Transverse colon (tissue), 4 donors: ENCODE results near the gene CPM. TPM values are rescaled to one million over a fixed set of nuclear protein-coding genes. Genes with fewer than 3 reads are reported as not detected.

ENCODE experiments used
- DNase-seq: peaks from one replicate; pipeline ENCODE4 v3.0.0-alpha.2; 2019
- H3K27ac ChIP-seq, 4 donors: fragments of 200-600 bp; sonication (generic); 2 replicates each; pipeline ENCODE4 v1.5.1; 2016 to 2018; ENCODE audit warnings: inconsistent platforms in 4 of 4
- H3K27me3 ChIP-seq: fragments of 200-600 bp; sonication (generic); 2 replicates; pipeline ENCODE4 v1.5.1; 2017; ENCODE audit warnings: inconsistent platforms
- H3K36me3 ChIP-seq, 4 donors: fragments of 200-600 bp; sonication (generic); 2 replicates each; pipeline ENCODE4 v1.5.1; 2017 to 2019; ENCODE audit warnings: inconsistent platforms in 4 of 4
- H3K4me1 ChIP-seq, 4 donors: fragments of 200-600 bp; sonication (generic); 2 replicates each; pipeline ENCODE4 v1.5.1; 2017 to 2020; ENCODE audit warnings: inconsistent platforms in 4 of 4
- H3K4me3 ChIP-seq, 4 donors: fragments of 200-600 bp; sonication (generic); 1 replicate in 1 of 4; 2 replicates in 3 of 4; pipeline versions ENCODE4 v1.5.1 to v1.6.1; 2017 to 2019; ENCODE audit warnings: inconsistent platforms in 4 of 4
- H3K9me3 ChIP-seq, 2 donors: fragments of 200-600 bp; sonication (generic); 2 replicates each; pipeline ENCODE4 v1.5.1; 2017 to 2019; ENCODE audit warnings: inconsistent platforms in 2 of 2
- CTCF ChIP-seq, 5 experiments: fragments of 200-600 bp in 3 of 5; fragments of 450-650 bp in 2 of 5; sonication (generic) in 3 of 5; IDR thresholded peaks; 1 replicate in 2 of 5; 2 replicates in 3 of 5; pipeline ENCODE4 v1.5.1; 2016 to 2017; ENCODE audit warnings: antibody characterized with exemption in 5 of 5, inconsistent platforms in 3 of 5, mild to moderate bottlenecking in 2 of 5, moderate library complexity in 1 of 5
- EP300 ChIP-seq: sonication (generic); formaldehyde crosslinking; IDR thresholded peaks from one replicate; pipeline ENCODE4 v1.6.1; 2017; ENCODE audit warnings: antibody characterized with exemption, low read depth
- POLR2A ChIP-seq: fragments of 450-650 bp; IDR thresholded peaks from one replicate; pipeline ENCODE4 v1.6.1; 2016; ENCODE audit warnings: antibody characterized with exemption, mild to moderate bottlenecking, moderate library complexity
- POLR2AphosphoS5 ChIP-seq, 3 donors: sonication (generic); formaldehyde crosslinking; IDR thresholded peaks; one replicate each; pipeline ENCODE4 v1.6.1; 2016; ENCODE audit warnings: antibody characterized with exemption in 3 of 3
- WGBS, 2 donors: methylation state at CpG; one replicate each; pipeline ENCODE4 v1.1.5; 2018; ENCODE audit warnings: low coverage in 1 of 2; 5-methylcytosine and 5-hydroxymethylcytosine counted together
- in situ Hi-C, 4 donors: fragments of 200-750 bp; cut with MboI; loops; one replicate each; pipeline versions ENCODE4 v1.15.0 to v1.15.1; 2017; ENCODE audit warnings: low sequenced_read_pairs in 3 of 4, low pct_ligation_motif_present in 1 of 4, low pct_unique_long_range_greater_than_20kb in 1 of 4
- intact Hi-C: fragments of 100-400 bp; cut with DNase I; formaldehyde crosslinking; loops from one replicate; pipeline ENCODE4 v1.15.1; 2023; ENCODE audit warnings: low total_unique reads
- total RNA-seq, 4 donors: library from RNA; depleted of rRNA; stranded (reverse); fragments of >200 nt; gene quantifications; one replicate each; pipeline ENCODE4 v1.1.0, GENCODE V29; 2016

Gene CPM
- total RNA-seq, 4 donors from 2014 or later: 36.4 to 147 (median 107) TPM

GRCh38 chr12:68844788-68845695, 87.9 kb downstream of the CPM start:
- DNase-seq: no peak

GRCh38 chr12:68844318-68844745, 88.6 kb downstream of the CPM start:
- no peaks in the 10 kb centered on the region for H3K4me1 ChIP-seq
- in situ Hi-C loops: no loop called here
- H3K27ac ChIP-seq: no peak overlapping the region

More at GRCh38 chr12:68844788-68845695, 87.9 kb downstream of the CPM start:
- WGBS, 2 donors: 77 to 82% methylated on average over 13 to 14 of the region's 14 CpGs
- Histone ChIP-seq H3K27me3 (no peaks in the 10 kb centered on the region), H3K4me1 (no peaks in the 10 kb centered on the region), H3K27ac (no peak overlapping the region), H3K4me3 (no peak overlapping the region), H3K9me3 (no peaks in the 10 kb centered on the region), H3K36me3 (peaks cover 0 to 29% (median 9%) of the 10 kb centered on the region in 4 donors)
- in situ Hi-C loops (no loop called here), intact Hi-C loops (no loop called here)
- no peak for TF ChIP-seq POLR2AphosphoS5 (IDR thresholded peaks at IDR 0.05)
- TF ChIP-seq CTCF (IDR thresholded peaks at IDR 0.05): no peak
- TF ChIP-seq EP300: no peak
- no peak for TF ChIP-seq POLR2A

GRCh38 chr12:68842784-68843567, 90.0 kb downstream of the CPM start:
- H3K27me3 ChIP-seq: no peaks in the 10 kb centered on the region
- H3K27ac ChIP-seq: no peak overlapping the region
- no peak for TF ChIP-seq POLR2A
- intact Hi-C loops: no loop called here
- 82 to 90% methylated on average over 2 of the region's 2 CpGs for WGBS, 2 donors
- H3K9me3 ChIP-seq: no peaks in the 10 kb centered on the region
- H3K4me3 ChIP-seq: no peak overlapping the region
- DNase-seq: no peak
- H3K4me1 ChIP-seq: no peaks in the 10 kb centered on the region
- in situ Hi-C loops: no loop called here
- peaks cover 0 to 48% (median 20%) of the 10 kb centered on the region in 4 donors for H3K36me3 ChIP-seq

More at GRCh38 chr12:68844318-68844745, 88.6 kb downstream of the CPM start:
- Histone ChIP-seq H3K9me3 (no peaks in the 10 kb centered on the region), H3K27me3 (no peaks in the 10 kb centered on the region), H3K36me3 (peaks cover 0 to 36% (median 12%) of the 10 kb centered on the region in 4 donors), H3K4me3 (no peak overlapping the region)
- no peak for TF ChIP-seq POLR2A
- no peak for TF ChIP-seq EP300
- TF ChIP-seq CTCF (IDR thresholded peaks at IDR 0.05): no peak
- TF ChIP-seq POLR2AphosphoS5 (IDR thresholded peaks at IDR 0.05): peak in 1 of 3 donors; percentile 13
- DNase-seq: no peak
- intact Hi-C loops: no loop called here
- 84 to 87% methylated on average over 3 to 4 of the region's 4 CpGs for WGBS, 2 donors

GRCh38 chr12:68842123-68842522, 90.8 kb downstream of the CPM start:
- no peaks in the 10 kb centered on the region for H3K4me1 ChIP-seq
- in situ Hi-C loops (no loop called here), intact Hi-C loops (no loop called here)
- H3K4me3 ChIP-seq: no peak overlapping the region
- WGBS, 2 donors: 92 to 100% methylated on average over 3 of the region's 3 CpGs
- H3K27ac ChIP-seq: no peak overlapping the region
- peaks cover 0 to 56% (median 24%) of the 10 kb centered on the region in 4 donors for H3K36me3 ChIP-seq
- no peak for DNase-seq
- TF ChIP-seq POLR2A: no peak
- TF ChIP-seq EP300: no peak
- TF ChIP-seq CTCF (IDR thresholded peaks at IDR 0.05): no peak
- TF ChIP-seq POLR2AphosphoS5 (IDR thresholded peaks at IDR 0.05): no peak
- no peaks in the 10 kb centered on the region for H3K27me3 ChIP-seq
- no peaks in the 10 kb centered on the region for H3K9me3 ChIP-seq
